Effector memory CD4-positive, alpha-beta T cell (primary cell): ENCODE data around the gene ABCC4.

Experiments
- DNase-seq, 3 donors: peaks; one replicate each; pipeline ENCODE4 v3.0.0-alpha.2; 2020
- H3K27ac ChIP-seq: 2 replicates; pipeline ENCODE4 v1.7.0; 2013; ENCODE audit warnings: mild to moderate bottlenecking, low read length, moderate library complexity; ENCODE audit not compliant: insufficient read depth, poor library complexity, severe bottlenecking
- H3K27me3 ChIP-seq: replicated peaks from 2 replicates; pipeline ENCODE4 v1.7.0; 2013; ENCODE audit warnings: mild to moderate bottlenecking, low read length; ENCODE audit not compliant: insufficient read depth, control insufficient read depth, poor library complexity, severe bottlenecking
- H3K36me3 ChIP-seq: 2 replicates; pipeline ENCODE4 v1.7.0; 2013; ENCODE audit warnings: mild to moderate bottlenecking, low read length, moderate library complexity; ENCODE audit not compliant: control insufficient read depth, insufficient read depth
- H3K4me1 ChIP-seq: 2 replicates; pipeline ENCODE4 v1.7.0; 2013; ENCODE audit warnings: low read length, mild to moderate bottlenecking; ENCODE audit not compliant: control insufficient read depth, insufficient read depth, poor library complexity, severe bottlenecking
- H3K4me3 ChIP-seq: 2 replicates; pipeline ENCODE4 v1.7.0; 2013; ENCODE audit warnings: low read length, low read depth, mild to moderate bottlenecking; ENCODE audit not compliant: insufficient read depth, poor library complexity, severe bottlenecking
- H3K9me3 ChIP-seq: 2 replicates; pipeline ENCODE4 v1.7.0; 2013; ENCODE audit warnings: mild to moderate bottlenecking, low read length, moderate library complexity; ENCODE audit not compliant: control insufficient read depth

ABCC4 gene

DNA sequence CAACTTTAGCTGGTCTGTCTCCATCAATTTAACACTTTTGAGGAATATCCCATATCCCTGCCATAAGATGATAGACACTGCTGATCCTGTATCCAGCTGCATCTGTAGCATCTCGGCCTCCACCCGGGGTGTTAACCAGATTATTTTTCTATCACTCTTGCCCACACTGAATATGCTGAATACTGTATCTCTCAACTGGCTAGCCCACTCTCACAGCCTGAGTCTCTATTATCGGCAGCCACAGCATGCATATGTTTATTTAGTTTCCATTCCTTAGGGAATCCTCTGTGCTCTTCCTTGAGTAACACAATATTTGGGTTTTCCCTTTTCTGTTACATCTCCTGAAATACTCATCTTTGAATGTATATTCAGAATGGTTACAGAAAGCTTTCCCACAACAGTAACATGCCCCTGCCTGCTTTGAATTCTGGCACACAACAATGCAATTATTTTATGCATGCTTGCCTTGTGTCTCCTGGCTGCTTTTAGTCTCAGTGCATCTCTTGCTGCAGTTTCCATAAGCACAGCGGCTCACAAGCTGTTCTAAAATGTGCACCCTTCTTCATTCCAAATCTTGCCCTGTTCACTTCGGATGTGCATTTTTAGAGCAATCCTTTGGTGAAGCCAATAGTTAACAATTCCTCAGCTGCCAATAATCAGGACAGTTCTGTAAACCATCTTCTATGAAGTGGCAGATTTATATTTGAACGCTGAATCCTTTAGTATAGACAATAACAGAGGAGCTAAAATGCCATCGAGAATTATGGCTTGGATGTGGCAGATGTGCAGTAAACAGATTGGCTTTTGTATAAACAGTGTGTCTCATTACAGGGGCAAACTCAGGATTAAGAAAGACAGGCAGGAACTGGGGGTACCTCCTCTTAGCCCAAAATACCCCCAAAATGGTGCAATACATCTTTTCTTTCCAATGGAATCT, 327.0 kb downstream of the ABCC4 start:
- Histone ChIP-seq H3K27ac (no peak overlapping the region), H3K9me3 (no peaks in the 10 kb centered on the region), H3K36me3 (no peaks in the 10 kb centered on the region), H3K4me1 (no peaks in the 10 kb centered on the region), H3K27me3 (peaks cover 4% of the 10 kb centered on the region), H3K4me3 (no peak overlapping the region)
- DNase-seq = no peak

DNA sequence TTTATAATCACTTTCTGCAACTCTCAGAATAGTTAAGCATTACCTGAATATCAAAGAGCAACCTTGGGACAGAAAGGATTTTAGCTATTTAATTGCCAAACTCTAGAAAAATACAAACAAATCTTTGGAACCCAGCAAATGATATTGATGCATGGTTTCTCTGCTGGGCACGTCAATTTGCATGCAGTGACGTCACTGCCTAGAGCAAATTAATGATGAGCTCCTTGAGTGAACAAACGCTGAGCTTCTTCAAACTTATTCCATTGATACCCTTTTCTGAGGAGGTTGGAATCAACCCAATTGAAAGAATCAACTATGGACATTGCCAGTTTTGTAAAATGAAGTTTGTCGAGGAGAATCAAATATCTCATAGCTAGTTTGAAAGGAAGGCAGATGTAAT, 329.0 kb downstream of the ABCC4 start:
- no peaks in the 10 kb centered on the region for H3K36me3 ChIP-seq
- H3K27ac ChIP-seq = no peak overlapping the region
- no peak for DNase-seq
- H3K4me3 ChIP-seq = no peak overlapping the region
- H3K4me1 ChIP-seq = peaks cover 5% of the 10 kb centered on the region
- peaks cover 4% of the 10 kb centered on the region for H3K27me3 ChIP-seq
- H3K9me3 ChIP-seq = no peaks in the 10 kb centered on the region
